GM10847 (cell line): ENCODE results near the gene MNAT1.

Source experiments
- POLR2A ChIP-seq: IDR thresholded peaks from 2 replicates; pipeline ENCODE4 v1.6.1; 2011; ENCODE audit not compliant: insufficient read length; ENCODE audit errors: extremely low read depth

MNAT1 gene

GRCh38 chr14:60732840-60733483 is 1.6 kb upstream of the MNAT1 start:
- no peak for TF ChIP-seq POLR2A

DNA sequence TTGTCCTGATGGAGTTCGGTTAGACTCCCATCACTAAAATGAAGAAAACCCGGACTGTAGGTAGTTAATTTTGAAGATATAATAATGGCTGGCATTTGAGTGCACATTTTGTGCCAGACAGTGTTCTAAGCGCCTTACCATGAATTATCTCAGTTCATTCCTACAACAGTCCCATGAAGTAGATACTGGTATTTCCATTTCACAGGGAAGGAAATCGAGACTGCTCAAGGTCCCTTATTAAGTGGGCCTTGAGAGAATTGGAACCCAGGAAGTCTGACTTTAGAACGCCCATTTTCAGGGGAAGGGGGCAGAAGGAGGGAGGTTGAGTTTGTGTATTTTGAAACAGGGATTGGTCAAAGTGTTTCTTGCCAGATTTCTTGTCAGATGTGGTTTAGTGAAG is 855 bp downstream of the MNAT1 start:
- no peak for TF ChIP-seq POLR2A

DNA sequence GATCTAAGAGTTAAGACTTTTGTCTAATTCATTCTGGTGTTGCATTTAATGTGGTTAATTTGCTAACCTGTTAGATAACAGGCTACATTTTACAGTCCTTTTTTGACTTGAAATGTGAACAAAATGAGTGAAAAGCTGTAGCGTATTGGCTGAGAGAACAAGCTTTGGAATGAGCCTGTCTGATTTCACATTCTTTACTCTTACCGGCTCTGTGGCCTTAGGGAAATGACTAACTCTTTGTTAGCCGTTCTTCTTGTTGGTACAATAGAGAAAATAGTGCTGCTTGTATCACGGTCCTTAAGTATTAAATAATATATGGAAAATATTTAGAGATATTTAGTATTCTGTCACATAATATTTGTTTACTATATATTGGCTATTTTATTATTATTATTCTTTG is 1.9 kb downstream of the MNAT1 start:
- no peak for TF ChIP-seq POLR2A

DNA sequence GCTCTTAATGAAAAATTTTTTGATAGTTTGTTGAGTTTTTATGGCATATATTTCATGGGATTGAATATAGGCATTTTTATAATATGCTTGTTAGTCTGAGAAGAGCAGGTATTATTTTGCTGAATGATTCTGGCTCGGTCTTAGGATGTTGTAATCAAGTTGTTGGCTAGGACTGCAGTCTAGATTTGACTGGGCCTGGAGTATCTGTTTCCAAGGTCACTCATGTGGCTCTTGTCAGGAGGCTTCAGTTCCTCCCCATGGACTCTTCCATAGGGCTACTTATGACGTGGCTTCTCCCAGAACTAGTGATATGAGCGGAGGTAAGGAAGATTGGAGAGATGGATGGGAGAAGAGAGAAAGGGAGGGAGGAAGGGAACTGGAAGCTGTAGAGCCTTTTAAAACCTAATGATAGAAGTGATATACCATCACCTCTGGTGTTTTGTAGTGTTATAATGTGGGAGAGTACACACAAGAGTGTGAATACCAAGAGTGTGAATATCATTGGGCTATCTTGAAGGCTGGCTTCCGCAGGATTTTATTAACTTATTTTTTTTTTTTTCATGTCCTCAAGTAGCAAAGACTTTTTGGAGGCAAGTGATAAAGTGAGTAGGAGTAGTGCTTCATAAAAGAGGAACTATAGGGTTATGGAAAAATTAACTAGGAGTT is 4.4 kb downstream of the MNAT1 start:
- TF ChIP-seq POLR2A: no peak

DNA sequence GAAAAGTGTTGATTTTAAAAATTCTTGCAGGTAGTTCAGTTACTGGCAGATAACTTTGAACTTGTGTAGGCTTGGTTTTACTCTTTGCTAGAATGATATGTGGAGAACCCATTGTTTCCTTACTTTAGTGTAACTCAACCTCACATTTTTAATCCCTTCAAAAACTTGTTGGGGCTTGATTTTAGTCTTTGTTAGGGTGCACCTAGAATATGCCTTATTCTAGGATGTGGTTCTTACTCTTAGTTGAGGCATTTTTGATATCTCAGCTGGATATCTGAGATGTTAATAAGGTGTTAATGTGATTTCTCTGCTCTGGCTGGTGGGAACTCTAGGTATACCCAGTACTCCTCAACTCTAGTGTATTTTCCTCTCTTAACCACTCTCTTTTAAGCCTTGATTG is 10.0 kb downstream of the MNAT1 start:
- TF ChIP-seq POLR2A: no peak

DNA sequence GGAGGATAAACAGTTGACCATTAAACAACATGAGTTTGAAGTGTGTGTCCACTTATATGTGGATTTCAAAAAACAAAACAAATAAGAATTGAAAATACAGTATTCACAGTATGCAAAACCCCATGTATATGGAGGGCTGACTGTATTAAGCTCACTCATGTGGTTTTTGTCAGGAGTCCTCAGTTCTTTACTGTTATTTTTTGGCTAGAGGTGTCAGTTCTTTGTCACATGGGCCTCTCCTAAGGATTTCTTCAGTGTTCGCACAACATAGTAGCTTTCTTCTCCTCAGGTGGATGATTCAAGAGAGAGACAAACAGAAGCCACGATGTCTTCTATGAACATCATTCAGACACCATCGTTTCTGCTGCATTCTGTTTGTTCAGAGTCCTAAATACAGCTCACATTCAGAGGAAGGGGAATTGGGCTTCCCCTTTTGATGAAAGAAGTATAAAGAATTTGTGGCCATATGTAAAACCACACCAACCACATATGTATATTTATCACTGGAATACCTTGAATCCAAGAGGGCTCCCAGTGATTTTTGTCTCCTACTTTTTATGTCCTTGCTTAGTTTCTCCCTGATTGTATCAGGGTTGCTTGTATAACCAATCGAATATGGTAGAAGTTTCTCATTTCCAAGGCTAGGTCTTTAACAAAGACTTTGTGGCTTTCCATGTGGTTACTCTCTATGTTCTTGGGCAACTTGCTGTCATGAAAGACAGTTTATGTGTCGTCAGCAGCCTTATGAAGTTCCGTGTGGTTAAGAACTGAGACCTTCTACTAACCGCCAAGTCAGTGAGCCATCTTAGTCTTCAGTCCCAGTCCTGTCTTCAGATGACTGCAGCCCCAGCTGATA is 18.9 kb downstream of the MNAT1 start:
- no peak for TF ChIP-seq POLR2A

GRCh38 chr14:60756847-60757246 is 22.3 kb downstream of the MNAT1 start:
- no peak for TF ChIP-seq POLR2A

DNA sequence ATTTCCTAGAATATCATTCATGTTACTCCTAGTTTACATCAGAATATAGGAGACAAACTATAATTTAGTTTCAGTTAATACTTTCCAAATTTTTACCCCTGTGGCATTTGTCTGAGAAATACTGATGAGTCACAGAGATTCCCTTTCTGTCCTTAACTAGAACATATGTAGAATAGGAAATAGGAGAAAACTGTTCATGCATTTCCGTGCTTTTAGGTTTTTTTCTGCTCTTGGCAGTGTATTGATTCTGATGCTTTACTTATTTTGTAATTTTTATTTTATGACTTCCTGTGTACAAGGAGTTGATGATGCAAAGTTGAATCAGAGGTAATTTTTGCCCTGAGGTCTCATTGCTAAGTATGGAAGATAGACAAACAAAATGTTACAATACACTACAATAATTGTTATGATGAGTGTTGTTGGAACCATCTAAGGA is 23.0 kb downstream of the MNAT1 start:
- TF ChIP-seq POLR2A: no peak

- no peak for TF ChIP-seq POLR2A
These were observed 24.3 kb downstream of the MNAT1 start for GRCh38 chr14:60758885-60759284.

- TF ChIP-seq POLR2A: no peak
These were observed 25.6 kb downstream of the MNAT1 start for GRCh38 chr14:60760209-60760608.

DNA sequence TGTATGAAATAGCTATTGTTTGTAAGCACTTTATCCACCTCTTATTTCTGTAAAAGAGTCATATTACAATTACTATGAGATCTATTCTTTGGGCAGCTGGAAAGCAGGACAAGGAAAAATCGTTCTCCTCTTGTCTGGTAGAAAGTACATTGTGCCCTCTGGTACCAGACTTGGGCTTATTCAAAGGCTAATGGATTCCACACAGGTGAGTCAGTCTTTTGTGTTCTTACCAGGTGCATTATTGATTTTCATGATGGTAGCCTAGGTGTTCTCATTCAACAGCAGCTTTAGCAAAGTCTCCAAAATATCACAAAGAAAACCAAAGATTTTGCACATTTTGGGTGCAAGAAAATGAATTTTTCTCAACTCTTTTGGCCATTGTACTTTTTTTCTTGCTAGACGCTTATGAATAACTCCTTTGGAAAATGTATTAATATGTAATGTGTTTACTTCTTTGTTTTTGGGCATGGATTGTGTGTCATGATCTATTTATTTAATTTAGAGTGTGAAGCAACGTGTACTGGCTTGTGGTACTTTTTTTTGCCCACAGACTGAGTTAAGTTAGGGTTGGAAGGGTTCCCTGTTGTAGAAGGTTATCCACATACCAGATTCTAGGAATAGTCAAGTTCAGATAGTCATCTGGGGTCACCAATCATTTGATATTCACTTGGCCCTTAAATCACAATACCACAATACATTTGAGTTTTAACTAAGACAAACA is 26.2 kb downstream of the MNAT1 start:
- no peak for TF ChIP-seq POLR2A

GRCh38 chr14:60768602-60769001 is 34.0 kb downstream of the MNAT1 start:
- no peak for TF ChIP-seq POLR2A

DNA sequence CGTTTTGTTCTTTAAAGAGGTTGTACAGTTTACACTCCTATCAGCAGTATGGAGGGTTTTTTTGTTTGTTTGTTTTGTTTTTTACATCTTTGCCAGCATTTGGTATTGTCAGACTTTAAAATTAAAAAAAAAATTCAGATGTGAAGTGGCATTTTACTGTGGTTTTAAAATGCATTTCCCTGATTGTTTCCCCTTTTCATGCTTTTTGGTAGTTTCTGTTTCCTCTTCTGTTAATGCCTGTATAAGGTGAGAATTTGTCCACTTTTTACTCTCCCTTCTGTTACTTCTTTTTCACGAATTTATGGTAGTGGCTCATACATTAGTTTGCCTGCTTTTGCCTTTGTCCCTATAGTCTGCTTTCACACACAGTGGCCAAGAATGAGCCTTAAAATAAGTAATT is 36.6 kb downstream of the MNAT1 start:
- no peak for TF ChIP-seq POLR2A

- no peak for TF ChIP-seq POLR2A
These were observed 39.0 kb downstream of the MNAT1 start for GRCh38 chr14:60773558-60773957.

DNA sequence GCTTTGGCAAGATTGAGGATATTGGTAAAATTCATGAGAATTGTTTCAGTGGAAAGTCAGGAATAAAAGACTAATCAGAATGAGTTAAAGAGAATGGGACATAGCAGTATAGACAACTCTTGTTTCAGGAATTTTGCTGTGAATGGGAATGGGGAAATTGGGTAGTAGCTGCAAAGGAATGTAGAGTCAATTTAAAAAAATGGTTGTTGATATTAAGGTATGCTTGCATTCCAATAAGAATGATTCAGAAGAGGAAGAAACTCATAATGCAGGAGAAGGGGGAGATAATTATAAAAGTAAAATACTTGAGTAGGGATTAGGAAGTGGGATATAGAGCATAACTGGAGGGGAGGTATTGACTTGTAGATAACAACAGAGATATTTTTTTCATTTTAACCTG is 40.7 kb downstream of the MNAT1 start:
- TF ChIP-seq POLR2A: no peak
